Stomach (tissue), 9 donors: Measurements from ENCODE around the gene LRRC27. TPM values are rescaled to one million over a fixed set of nuclear protein-coding genes. Genes with fewer than 3 reads are reported as not detected.

ENCODE experiments used
- DNase-seq, 2 donors: peaks; one replicate each; pipeline versions ENCODE4 v3.0.0 to v3.0.0-alpha.2; 2013 to 2019
- H3K27ac ChIP-seq, 5 donors: fragments of 200-600 bp in 4 of 5; sonication (generic) in 4 of 5; one replicate each; pipeline ENCODE4 v1.5.1; 2013 to 2019; ENCODE audit warnings: mild to moderate bottlenecking in 1 of 5, moderate library complexity in 1 of 5
- H3K27me3 ChIP-seq, 3 donors: fragments of 200-600 bp; sonication (generic); one replicate each; pipeline ENCODE4 v1.5.1; 2017 to 2019; ENCODE audit warnings: mixed run types in 1 of 3
- H3K36me3 ChIP-seq, 4 donors: fragments of 200-600 bp; sonication (generic); 1 replicate in 3 of 4; 2 replicates in 1 of 4; pipeline ENCODE4 v1.5.1; 2016 to 2019
- H3K4me1 ChIP-seq, 4 donors: fragments of 200-600 bp; sonication (generic); one replicate each; pipeline ENCODE4 v1.5.1; 2016 to 2019
- H3K4me3 ChIP-seq, 4 donors: fragments of 200-600 bp; sonication (generic) in 3 of 4; one replicate each; pipeline ENCODE4 v1.5.1; 2016 to 2019; ENCODE audit warnings: mild to moderate bottlenecking in 1 of 4
- H3K9me3 ChIP-seq, 4 donors: fragments of 200-600 bp; sonication (generic); one replicate each; pipeline ENCODE4 v1.5.1; 2016 to 2019
- CTCF ChIP-seq, 7 experiments: fragments of 450-650 bp in 4 of 7; fragments of 200-600 bp in 3 of 7; sonication (generic) in 3 of 7; IDR thresholded peaks; one replicate each; pipeline ENCODE4 v1.5.1; 2016 to 2019; ENCODE audit warnings: antibody characterized with exemption in 7 of 7, control low read depth in 2 of 7, mild to moderate bottlenecking in 1 of 7
- EP300 ChIP-seq: sonication (generic); formaldehyde crosslinking; IDR thresholded peaks from one replicate; pipeline ENCODE4 v1.6.1; 2017; ENCODE audit warnings: antibody characterized with exemption
- POLR2A ChIP-seq, 4 donors: fragments of 450-650 bp; IDR thresholded peaks; one replicate each; pipeline ENCODE4 v1.6.1; 2016; ENCODE audit warnings: antibody characterized with exemption in 4 of 4, control low read depth in 2 of 4, mild to moderate bottlenecking in 1 of 4, moderate library complexity in 1 of 4
- POLR2AphosphoS5 ChIP-seq, 3 donors: sonication (generic); formaldehyde crosslinking; IDR thresholded peaks; one replicate each; pipeline ENCODE4 v1.6.1; 2016; ENCODE audit warnings: antibody characterized with exemption in 3 of 3
- WGBS, 5 donors: extraction: QIAGEN DNeasy Blood & Tissue Kit in 3 of 5; methylation state at CpG; one replicate each; pipeline versions ENCODE4 v1.1.5 to v1.1.7; 2013 to 2018; 5-methylcytosine and 5-hydroxymethylcytosine counted together
- intact Hi-C: fragments of 100-400 bp; cut with DNase I; formaldehyde crosslinking; loops from one replicate; pipeline ENCODE4 v1.15.1; 2023; ENCODE audit warnings: low total_unique reads
- polyA plus RNA-seq, 3 donors: library from polyadenylated mRNA; stranded (reverse); fragments of 200-250 nt; gene quantifications; one replicate each; pipeline ENCODE4 v1.2.3, GENCODE V29; 2013
- total RNA-seq, 5 donors: library from RNA; depleted of rRNA; stranded (reverse); fragments of >200 nt; gene quantifications; one replicate each; pipeline versions ENCODE4 v1.1.0 to v1.2.3, GENCODE V29; 2014 to 2016
- donor health status: healthy with polysubstance abuse.
- donor health status: Bipolar disorder and iron deficiency.
- donor health status: healthy.

LRRC27 gene
- total and polyA plus RNA-seq, 8 donors = 4.2 to 31.3 (median 11.1) TPM

GRCh38 chr10:132387764-132388210 lies 55.8 kb downstream of the LRRC27 start:
- peak overlapping the region in 1 of 4 donors; percentile 17 for H3K4me3 ChIP-seq
- 2 to 4% (median 3%) methylated on average over 4 to 26 of the region's 26 CpGs for WGBS, 5 donors
- peak overlapping the region in 2 of 5 donors; percentile 28 to 54 for H3K27ac ChIP-seq
- intact Hi-C loops = loop anchor here (10.0 kb wide), 1 partner anchor 257 kb away; no protein-coding TSS in a partner anchor
- no peaks in the 10 kb centered on the region for H3K36me3 ChIP-seq
- peak; percentile 83 to 92 for DNase-seq
- TF ChIP-seq POLR2A (IDR thresholded peaks at IDR 0.05) (no peak), POLR2AphosphoS5 (IDR thresholded peaks at IDR 0.05) (peak in 1 of 3 donors; percentile 15), CTCF (IDR thresholded peaks at IDR 0.05) (peak in 5 of 7 experiments; percentile 45 to 77 (median 62))
- H3K9me3 ChIP-seq = no peaks in the 10 kb centered on the region
- peaks cover 10 to 19% (median 18%) of the 10 kb centered on the region in 4 donors for H3K4me1 ChIP-seq
- H3K27me3 ChIP-seq = no peaks in the 10 kb centered on the region

DNA sequence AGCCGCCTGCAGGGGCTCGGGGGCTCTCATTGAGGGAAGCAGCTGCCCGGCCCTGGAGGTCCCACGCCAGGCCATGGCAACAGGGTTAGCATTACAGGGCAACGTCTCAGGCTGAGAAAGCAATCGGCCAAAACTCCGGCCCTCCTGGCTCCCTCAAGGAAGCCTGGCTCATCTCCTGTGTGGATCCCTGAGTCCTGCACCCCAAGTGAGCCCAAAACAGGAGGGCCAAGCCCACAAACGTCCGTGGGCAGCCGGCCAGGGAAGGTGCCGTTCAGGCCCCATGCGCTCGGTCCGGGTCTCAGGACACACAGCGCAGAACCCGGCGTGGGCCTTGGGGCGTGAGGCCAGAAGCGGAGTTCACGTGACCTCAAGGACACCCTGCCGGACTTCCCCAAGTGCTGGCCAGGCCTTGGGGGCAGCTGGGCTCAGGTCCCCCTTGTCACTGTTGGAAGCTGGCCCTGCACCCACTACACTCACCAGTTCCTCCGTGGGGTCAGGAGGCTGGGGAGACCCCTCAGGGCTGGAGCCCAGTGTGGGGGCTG lies 57.0 kb downstream of the LRRC27 start:
- no peaks in the 10 kb centered on the region for H3K36me3 ChIP-seq
- no peaks in the 10 kb centered on the region for H3K9me3 ChIP-seq
- no peak overlapping the region for H3K27ac ChIP-seq
- no peak for TF ChIP-seq POLR2AphosphoS5 (IDR thresholded peaks at IDR 0.05)
- no peak for TF ChIP-seq EP300
- no peak for TF ChIP-seq POLR2A (IDR thresholded peaks at IDR 0.05)
- no peak for TF ChIP-seq CTCF (IDR thresholded peaks at IDR 0.05)
- intact Hi-C loops = loop anchor here (10.0 kb wide), 1 partner anchor 256 kb away; no protein-coding TSS in a partner anchor
- no peak overlapping the region for H3K4me3 ChIP-seq
- peak in 1 of 2 donors; percentile 55 for DNase-seq
- H3K4me1 ChIP-seq = peaks cover 10 to 19% (median 18%) of the 10 kb centered on the region in 4 donors
- H3K27me3 ChIP-seq = no peaks in the 10 kb centered on the region
- WGBS, 5 donors = 20 to 57% (median 43%) methylated on average over 13 to 22 of the region's 22 CpGs

GRCh38 chr10:132389433-132390169 lies 57.6 kb downstream of the LRRC27 start:
- Histone ChIP-seq H3K4me3 (no peak overlapping the region), H3K27me3 (no peaks in the 10 kb centered on the region), H3K9me3 (no peaks in the 10 kb centered on the region), H3K4me1 (peaks cover 10 to 22% (median 19%) of the 10 kb centered on the region in 4 donors), H3K36me3 (no peaks in the 10 kb centered on the region), H3K27ac (no peak overlapping the region)
- intact Hi-C loops = loop anchor here (5.0 to 10.0 kb wide), 2 partner anchors 63 to 255 kb away; no protein-coding TSS in a partner anchor
- peak in 1 of 2 donors; percentile 69 for DNase-seq
- WGBS, 5 donors = 48 to 76% (median 52%) methylated on average over 12 to 16 of the region's 16 CpGs
- TF ChIP-seq POLR2A (IDR thresholded peaks at IDR 0.05) = no peak
- TF ChIP-seq EP300 = no peak
- TF ChIP-seq CTCF (IDR thresholded peaks at IDR 0.05) = no peak
- TF ChIP-seq POLR2AphosphoS5 (IDR thresholded peaks at IDR 0.05) = no peak

DNA sequence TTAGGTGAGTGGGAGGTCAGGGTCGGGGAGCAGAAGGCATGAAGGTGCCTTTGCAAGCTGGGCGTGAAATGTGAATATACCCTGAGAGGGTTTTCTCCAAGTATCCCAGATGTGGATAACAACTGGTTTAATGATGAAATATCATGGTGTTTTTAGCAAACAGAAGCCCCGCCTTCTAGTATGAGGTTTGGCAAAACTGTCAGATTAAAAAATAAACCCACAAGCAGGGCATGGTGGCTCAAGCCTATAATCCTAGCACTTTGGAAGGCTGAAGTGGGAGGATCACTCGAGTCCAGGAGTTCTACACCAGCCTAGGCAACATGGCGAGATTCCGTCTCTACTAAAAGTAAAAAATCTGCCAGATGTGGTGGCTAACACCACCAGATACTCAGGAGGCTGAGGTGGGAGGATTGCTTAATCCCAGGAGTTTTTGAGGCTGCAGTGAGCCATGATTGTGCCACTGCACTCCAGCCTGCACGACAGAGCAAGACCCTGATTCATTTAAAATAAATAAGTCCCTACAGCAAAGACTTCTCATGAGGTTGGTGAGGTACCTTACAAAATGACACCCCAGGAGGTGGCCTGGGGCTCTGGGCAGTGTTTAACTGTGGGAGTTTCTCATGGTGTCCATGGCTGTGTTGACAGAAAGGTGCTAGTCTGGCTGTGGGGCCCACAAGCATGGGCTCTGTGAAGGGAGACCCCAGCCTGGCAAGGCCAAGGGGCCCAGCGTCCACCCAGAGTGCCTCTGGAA lies 58.4 kb downstream of the LRRC27 start:
- Histone ChIP-seq H3K9me3 (no peaks in the 10 kb centered on the region), H3K4me1 (peaks cover 12 to 29% (median 26%) of the 10 kb centered on the region in 4 donors), H3K27ac (no peak overlapping the region), H3K4me3 (no peak overlapping the region), H3K27me3 (no peaks in the 10 kb centered on the region), H3K36me3 (no peaks in the 10 kb centered on the region)
- intact Hi-C loops = loop anchor here (5.0 kb wide), 1 partner anchor 62 kb away; no protein-coding TSS in a partner anchor
- 67 to 76% (median 73%) methylated on average over 7 to 8 of the region's 8 CpGs for WGBS, 5 donors
- TF ChIP-seq POLR2A (IDR thresholded peaks at IDR 0.05) = no peak
- TF ChIP-seq CTCF (IDR thresholded peaks at IDR 0.05) = no peak
- TF ChIP-seq POLR2AphosphoS5 (IDR thresholded peaks at IDR 0.05) = no peak
- TF ChIP-seq EP300 = no peak
- no peak for DNase-seq
